GM15510 (cell line): Measurements from ENCODE around the gene RNF141.

Source experiments
- POLR2A ChIP-seq: IDR thresholded peaks from 3 replicates; pipeline ENCODE4 v1.6.1; 2011; ENCODE audit warnings: borderline replicate concordance; ENCODE audit not compliant: insufficient read length; ENCODE audit errors: extremely low read depth

Gene RNF141

GRCh38 chr11:10490032-10490397 lies 51.0 kb downstream of the RNF141 start:
- TF ChIP-seq POLR2A = no peak

DNA sequence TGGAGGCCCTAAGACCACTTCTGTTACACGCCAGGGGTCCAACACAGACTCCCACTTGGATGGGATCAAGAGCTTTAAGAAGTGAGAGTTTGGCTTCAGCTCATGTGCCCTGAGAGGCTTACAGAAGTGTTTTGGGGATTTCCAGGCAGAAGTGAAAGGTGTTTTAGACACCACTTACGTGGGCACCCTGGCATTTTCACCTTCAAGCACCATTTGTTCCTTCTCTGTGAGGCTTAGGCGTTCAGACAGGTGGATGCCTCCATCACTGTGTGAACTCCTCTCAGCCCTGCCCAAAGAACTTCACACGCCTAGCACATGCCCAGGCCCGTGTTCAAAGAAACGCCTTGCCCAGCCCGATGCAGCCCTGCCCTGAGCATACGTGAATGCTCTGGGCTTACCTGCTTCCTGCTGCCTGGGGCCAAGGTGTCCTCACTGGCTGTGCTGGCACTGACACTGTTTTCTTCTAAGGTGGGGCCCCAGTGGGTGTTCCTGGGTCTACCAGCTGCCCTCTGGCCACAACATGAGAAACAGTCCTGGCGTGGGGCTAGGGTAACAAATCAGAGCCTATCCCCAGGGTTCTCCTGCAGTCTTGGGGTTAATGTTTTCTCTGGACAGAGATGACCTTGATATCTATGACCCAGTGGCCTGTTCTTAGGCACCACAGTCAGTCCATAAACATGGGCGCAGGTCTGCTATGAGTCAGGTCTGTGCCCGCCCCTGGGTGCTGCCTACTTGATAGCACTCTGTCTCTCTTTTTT lies 51.9 kb downstream of the RNF141 start:
- TF ChIP-seq POLR2A = no peak

DNA sequence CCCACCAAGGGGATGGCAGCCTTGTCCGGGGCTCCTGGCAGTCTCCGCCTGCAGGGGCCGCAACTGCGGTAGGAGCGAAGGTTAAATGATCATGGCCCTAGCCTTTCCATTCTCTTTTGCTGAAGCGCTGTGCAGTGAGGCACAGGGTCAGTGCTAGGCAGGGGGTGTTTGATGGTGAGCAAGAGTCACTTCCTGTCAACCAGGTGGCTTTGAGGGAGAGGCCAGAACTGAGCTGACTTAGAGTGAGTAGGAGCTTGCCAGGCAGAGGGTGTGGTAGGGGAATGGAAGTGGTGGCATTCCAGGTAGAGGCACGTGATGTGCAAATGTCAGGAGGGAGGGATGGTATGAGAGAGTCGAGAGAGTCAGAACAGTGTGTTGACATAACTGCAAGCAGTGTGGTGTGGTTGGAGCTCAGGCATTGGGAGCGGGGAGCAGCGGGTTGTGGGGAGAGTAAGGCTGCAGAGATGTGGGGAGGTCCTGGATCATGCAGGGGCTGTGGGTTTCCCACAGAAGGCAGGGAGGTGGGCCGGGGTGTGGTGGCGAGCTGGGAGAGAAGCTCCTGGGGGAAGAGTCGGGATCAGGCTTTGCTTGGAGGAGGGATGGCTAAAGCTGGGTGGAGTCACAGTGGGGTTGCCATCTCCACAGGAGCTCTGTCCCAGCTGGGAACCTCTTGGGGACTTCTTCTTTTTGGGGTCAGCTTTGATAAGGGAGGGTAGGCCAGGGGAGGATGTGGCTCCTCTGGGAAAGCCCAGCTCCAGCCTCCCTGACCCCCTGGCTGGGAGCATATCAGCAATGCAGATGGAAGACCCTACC lies 52.7 kb downstream of the RNF141 start:
- TF ChIP-seq POLR2A = no peak

GRCh38 chr11:10487002-10487647 lies 53.9 kb downstream of the RNF141 start:
- no peak for TF ChIP-seq POLR2A

GRCh38 chr11:10486161-10486840 lies 54.7 kb downstream of the RNF141 start:
- TF ChIP-seq POLR2A = no peak

GRCh38 chr11:10485646-10486045 lies 55.3 kb downstream of the RNF141 start:
- no peak for TF ChIP-seq POLR2A

DNA sequence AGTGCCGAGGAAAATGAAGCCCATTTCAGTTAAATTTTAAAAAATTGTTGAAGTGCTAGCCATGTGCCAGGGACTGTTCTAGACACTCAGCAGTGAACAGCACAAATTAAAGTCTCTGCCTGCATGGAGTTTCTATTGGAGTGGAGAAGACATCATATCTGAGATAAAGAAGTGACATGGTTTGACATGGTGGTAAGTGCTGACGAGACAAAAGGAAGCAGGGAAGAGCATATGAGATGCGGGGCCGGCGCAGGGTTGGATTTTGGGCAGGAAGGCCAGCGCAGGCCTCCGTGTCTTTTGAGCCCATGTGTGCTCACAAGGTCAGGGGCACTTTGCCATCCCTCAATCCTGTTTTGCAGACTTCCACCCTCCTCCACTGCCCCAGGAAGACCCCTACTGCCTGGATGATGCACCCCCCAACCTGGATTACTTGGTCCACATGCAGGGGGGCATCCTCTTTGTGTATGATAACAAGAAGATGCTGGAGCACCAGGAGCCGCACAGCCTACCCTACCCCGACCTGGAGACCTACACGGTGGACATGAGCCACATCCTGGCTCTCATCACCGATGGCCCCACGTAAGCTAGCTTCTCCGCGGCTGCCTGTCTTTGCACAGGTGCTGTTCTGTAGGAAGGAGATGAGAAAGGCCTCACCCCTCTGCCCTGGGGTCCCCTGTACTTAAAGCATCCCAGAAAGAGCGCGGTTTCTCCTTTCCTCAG lies 56.4 kb downstream of the RNF141 start:
- no peak for TF ChIP-seq POLR2A

DNA sequence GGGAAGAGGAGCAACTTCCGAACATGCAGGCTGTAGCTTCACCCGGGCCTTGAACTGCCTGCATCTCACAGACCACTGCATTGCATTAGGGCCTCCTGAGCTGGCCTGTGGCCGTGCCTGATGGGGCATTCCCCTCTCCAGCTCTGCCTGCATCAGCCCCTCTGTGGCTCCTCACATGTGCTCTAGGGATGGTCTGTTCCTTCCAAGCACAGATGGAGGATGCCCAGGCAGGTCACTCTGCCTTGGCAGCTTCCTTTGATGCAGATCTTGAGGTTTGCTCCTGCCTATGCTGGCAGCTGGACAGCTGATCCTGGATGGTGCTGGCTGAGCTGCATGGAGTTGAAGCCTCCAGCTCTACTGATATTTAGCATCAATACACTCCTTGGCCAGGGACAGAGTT lies 57.4 kb downstream of the RNF141 start:
- no peak for TF ChIP-seq POLR2A

DNA sequence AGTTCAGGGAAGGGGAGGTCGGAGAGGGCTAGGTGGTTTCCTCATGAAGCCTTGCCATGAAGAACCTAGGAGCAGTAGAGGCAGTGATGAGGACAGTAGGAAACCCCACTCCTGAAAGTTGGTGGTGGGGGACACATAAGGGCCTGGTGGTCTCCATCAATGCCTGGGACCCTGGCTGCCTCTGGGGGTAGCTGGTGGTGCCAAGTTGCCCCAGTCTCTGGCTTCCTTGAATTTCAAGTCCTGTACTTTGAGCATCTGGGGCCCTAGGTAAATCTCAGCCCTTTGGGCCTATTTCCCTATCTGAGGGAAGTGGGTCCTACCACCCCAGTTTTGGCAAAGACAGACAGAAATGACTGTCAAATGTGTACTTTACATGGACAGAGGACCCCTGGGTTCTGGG lies 57.8 kb downstream of the RNF141 start:
- no peak for TF ChIP-seq POLR2A

DNA sequence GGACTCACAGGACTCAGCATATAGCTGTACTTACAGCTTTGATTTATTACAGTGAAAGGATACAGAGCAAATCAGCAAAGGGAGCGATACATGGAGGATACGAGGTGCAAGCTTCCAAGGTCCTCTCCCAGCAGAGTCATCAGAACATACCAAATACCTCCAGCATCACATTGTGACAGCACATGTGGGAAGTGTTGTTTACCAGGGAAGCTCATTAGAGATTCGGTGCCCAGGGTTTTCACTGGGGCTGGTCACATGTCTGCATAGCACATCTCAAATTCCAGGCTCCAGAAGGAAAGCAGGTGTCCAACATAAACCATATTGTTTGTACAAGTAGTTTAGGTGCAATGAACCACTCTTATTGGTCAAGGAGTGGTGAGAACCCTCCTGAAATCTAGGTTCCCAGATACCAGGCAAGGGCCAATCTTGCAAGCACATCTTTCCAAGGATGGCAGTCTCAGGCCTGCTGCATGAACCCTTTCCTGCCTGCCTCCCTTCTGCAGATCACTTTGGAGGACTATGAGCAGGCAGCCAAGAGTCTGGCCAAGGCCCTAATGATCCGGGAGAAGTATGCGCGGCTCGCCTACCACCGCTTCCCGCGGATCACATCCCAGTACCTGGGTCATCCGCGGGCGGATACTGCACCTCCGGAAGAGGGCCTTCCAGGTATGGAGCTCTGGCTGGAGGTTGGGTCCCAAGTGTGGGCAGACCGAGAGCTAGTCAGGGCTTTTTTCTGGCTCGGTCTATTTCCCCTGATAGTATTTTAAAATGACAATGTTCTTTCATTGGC lies 59.2 kb downstream of the RNF141 start:
- TF ChIP-seq POLR2A = no peak

GRCh38 chr11:10480760-10481159 lies 60.2 kb downstream of the RNF141 start:
- TF ChIP-seq POLR2A = no peak

GRCh38 chr11:10480026-10480425 lies 61.0 kb downstream of the RNF141 start:
- TF ChIP-seq POLR2A = no peak
